SW 1271 (cell line): ENCODE measurements around the gene SERINC2.

Source experiments
- DNase-seq, 2 experiments: peaks; one replicate each; lab custom pipeline; 2025; lab: John Stamatoyannopoulos, UW

The SERINC2 gene

GRCh38 chr1:31412732-31413404 is at the start of gene SERINC2:
Gene SERINC2, plus strand, starts transcription at chr1:31413213. Its CDS starts 53 bp downstream, at chr1:31413266.
- DNase-seq = no peak

- DNase-seq = no peak
Observed at GRCh38 chr1:31364561-31365250, 48.3 kb upstream of the SERINC2 start.

DNA sequence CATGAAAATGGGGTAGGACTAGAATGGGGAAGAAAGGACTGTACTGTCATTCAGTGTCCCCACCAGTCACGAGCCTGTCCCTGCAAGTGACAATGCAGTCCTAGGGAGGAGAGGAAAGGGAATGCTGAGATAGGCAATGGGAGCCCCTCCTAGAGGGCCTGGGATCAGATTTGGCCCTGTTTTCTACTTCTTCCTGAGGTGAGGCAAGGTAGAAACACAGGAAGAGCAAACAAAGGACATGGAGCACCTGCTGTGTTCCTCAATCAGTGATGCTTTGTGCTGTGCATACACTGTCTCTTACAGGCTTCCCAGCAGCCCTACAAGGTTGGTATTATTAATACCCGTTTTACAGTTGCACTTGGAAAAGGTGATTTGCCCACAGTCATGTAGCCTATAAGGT is 46.2 kb upstream of the SERINC2 start:
- DNase-seq = no peak

DNA sequence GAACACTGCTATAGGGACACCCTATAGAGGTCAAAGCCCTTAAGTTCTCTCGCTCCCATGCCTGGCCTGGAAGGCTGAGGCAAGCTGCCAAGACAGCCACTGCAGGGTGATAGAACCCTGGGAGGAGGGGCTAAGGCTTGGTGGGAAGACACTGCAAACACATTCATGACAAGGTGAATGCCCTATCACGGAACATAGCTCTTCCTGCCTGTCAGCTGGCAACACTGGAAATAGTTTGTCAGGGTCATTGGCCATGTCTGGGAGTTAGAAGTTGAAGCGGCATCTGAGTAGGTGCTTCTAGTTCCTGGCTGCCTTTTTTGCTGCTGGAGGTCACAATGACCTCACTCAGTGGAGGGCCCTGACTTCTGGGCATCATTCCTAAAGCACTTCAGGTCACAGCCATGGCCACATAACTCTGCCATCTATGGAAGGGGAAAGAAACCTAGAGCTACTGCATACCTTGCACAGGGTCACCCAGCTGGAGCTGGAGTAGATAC is 44.4 kb upstream of the SERINC2 start:
- DNase-seq = no peak

DNA sequence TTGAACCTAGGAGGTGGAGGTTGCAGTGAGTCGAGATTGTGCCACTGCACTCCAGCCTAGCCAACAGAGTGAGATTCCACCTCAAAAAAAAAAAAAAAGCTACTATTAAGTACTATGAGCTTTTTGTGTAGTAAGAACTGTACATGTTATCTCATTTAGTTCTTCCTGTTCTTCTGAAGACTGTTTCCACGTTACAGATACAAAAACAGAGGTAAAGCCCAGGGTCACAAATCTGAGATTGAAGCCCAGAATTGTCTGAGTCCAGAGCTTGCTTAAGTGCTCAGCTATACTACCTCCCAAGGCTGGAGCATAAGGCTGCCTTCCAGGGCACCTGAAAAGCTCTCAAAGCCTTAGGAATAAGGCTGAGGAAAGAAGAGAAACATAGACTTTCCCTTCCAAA is 43.0 kb upstream of the SERINC2 start:
- no peak for DNase-seq

DNA sequence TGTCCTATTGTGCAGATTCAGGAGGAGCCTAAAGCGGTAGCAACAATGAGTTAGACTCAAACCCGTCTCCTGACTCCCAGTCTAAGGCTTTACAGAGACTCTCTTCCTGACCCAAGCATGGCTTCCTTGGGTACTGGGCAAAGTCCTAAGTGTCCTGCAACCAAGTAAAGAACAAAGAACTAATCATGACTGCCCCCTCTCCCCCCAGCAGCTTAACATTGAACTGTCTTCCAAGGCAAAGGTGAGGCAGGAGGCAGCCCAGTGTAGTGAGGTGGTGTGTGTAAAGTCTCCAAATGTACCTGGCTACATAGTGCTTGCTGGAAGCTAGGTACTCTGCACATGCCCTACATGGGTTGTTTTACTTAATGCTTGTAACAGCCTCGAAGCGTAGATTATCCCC is 42.4 kb upstream of the SERINC2 start:
- DNase-seq = no peak

DNA sequence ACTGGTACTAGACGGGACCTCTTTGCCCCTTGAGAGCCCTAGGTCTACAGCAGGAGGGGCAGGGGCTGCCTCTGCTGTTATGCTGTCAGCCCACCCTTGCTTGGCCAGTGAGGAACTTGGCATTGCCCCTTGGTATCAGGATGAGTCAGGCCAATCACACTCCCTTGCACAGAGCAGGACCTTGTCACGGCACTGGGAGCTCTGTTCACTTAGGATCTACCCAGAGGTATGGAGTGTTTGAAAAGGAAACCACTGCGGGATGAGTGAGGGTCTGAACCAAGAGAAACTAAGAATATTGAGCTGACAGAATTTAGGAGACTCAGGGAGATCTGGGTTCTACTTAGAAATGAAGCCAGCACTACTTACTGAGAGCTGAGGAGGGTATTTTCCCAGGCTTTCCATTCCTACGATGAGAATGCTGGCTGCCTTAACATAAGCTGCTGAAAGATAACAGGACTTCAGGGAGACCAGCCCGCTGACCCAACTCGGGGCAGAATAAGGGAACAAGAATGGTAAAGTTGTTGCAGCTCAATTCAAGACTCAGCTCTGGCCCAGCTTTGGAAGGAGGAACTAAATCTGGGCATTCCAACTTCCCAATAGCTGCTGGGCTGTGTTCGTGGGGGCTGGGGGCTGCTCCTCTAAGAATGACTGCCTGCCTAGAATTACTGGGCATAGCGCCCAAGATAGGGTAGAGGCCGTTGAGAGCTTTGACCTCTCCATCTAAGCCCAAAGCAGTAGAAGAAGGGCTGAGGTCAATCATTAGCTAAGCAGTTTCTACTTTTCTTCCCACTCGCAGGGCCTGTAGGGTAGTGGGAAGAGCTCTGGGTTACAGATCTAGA is 41.7 kb upstream of the SERINC2 start:
- DNase-seq = no peak

DNA sequence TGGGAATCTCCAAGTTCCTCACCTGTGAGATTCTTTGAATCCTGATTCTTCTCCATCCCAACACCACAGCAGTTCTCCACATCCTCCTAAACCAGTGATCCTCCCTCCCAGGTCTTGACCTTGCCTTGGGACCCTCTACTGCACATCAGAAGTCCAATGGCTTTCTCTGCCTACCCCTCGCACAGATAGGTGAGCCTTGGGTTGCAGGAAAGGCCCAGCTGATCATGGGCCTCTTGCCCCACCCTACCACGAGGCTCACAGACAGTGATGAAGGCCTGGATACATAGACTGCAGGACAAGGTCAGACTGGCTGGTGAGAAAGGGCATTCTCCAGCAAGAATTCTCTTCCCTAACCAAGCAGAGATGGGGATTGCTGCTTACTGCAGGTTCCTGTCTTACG is 41.0 kb upstream of the SERINC2 start:
- DNase-seq = no peak

DNA sequence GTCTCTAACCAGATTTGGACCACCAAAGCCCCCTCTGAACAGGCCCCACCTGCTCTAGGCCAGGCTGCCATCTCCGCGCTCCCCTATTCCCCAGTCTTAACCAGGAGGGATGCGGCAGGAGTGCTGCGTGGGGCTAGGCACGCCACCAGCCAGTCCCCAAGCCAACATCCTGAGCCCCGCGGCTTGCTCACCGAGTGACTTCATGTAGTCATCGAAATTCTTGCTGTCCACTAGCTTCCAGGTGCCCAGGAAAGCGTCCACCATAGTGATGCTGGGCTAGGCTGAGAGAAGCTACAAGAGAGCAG is 40.3 kb upstream of the SERINC2 start:
- DNase-seq = no peak

GRCh38 chr1:31373056-31373896 is 39.7 kb upstream of the SERINC2 start, which contains the start of gene FABP3:
Gene FABP3, minus strand, starts transcription at chr1:31373076. Its CDS starts 62 bp downstream, at chr1:31373014.
- no peak for DNase-seq

DNA sequence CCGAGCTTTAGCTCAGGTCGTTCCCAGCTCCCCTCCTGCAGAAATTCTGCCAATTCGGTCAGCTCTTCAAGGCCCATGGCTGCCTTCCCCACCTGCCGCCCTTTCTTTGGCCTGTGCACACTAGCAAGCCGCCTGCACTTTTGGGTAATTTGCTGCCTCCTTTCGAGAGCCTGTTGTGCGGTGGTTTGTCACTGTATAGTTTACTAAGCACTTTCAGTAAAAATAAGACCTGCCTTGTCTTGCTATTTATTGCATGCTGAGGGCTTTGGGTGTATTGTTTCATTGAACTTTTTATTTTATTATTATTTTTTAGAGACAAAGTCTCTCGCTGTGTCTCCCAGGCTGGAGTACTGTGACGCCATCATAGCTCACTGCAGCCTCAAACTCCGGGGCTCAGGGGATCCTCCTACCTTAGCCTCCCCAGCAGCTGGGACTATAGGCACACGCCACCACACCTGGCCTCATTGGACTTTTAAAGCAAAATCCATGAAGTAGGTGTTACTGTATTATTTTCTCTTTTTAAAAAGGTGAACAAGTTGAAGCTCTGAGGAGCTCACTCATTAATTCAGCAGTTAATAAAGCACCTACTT is 39.0 kb upstream of the SERINC2 start:
- no peak for DNase-seq

DNA sequence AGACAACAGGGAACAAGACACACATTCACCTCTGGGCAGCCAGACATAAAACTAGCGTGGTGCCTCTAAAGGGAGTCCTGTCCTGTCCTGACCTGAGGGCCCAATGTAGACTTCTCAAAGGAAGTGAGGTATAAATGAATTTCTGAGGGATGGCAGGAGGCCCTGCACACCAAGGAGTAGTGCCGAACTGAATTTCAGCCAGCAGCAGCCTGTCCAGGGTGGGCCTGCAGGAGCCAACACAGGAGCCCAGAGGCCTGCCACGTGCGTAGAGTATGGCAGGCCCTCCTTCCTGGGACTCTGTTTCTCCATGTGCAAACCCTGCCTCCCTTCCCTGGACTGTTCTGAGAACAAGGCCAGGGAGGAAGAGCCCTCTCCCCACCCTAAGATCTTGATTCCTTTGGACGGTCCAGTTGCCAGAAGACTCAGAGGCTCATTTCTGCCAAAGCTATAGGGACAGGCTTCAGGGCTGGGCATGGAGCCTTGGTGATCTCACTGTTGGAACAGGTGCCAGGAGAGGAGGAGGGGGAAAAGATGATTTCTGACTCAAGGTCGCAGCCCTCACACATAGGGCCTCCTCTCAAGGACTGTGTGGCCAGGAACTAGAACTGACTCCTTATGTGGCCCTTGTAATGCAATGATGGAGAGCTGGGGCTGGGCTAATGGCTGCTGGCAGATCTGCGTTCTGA is 38.4 kb upstream of the SERINC2 start:
- DNase-seq = no peak

GRCh38 chr1:31376375-31377134 is 36.5 kb upstream of the SERINC2 start:
- no peak for DNase-seq

DNA sequence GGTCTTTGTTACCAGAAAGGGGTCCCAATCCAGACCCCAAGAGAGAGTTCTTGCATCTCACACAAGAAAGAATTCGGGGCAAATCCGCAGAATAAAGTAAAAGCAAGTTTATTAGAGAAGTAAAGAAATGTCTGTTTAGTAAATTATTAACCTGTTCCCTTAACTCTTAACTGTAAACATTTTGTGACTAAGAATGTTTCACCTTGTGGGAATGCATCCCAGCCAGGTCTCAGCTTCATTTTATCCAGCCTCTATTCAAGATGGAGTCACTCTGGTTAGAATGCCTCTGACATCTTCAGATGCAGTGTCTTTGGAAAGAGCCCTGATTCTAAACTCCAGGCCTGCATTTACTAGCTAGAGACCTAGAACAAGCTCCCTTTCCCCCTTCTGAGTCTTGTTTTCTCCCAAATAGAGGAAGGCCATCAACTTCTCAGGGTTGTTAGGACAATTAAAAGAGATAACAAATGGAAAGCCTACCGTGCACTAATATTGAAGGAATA is 35.6 kb upstream of the SERINC2 start:
- DNase-seq = no peak

DNA sequence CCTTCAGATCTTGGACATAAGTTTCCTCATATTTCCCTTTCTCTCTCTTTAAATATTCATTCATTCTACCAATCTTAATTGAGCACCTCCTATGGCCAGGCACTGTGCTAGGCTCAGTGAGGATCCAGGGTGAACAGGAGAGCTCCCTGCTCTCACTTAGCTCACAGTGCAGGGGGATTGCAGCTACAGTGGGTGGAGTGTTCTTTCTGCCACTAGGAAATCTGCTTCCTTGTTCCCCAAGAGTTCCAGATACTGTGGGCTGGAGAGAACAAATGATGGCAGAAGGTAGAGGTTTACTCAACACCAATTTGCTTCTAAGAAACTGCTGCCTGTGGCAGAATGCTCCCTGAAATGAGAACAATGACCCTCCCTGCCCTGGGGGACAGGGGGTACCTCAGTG is 35.0 kb upstream of the SERINC2 start:
- DNase-seq = no peak

DNA sequence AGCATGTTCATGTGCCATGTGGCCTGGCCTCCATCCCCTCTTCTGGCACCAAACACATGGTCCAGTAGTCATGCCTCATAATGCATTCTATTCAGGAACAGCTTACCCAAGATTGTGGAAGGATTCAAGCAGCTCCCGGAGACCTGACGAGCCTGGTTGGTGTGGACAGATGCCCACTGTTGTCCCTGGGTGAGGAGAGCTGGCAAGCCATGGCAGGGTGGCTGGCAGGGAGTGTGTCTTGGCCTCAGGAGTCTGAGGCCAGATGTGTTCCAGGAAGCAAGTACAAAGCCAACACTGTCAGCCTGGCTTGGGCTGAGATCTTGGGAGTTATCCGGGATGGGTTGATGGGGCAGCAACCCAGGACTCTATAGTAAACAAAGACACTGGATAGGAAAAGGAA is 32.8 kb upstream of the SERINC2 start:
- no peak for DNase-seq

DNA sequence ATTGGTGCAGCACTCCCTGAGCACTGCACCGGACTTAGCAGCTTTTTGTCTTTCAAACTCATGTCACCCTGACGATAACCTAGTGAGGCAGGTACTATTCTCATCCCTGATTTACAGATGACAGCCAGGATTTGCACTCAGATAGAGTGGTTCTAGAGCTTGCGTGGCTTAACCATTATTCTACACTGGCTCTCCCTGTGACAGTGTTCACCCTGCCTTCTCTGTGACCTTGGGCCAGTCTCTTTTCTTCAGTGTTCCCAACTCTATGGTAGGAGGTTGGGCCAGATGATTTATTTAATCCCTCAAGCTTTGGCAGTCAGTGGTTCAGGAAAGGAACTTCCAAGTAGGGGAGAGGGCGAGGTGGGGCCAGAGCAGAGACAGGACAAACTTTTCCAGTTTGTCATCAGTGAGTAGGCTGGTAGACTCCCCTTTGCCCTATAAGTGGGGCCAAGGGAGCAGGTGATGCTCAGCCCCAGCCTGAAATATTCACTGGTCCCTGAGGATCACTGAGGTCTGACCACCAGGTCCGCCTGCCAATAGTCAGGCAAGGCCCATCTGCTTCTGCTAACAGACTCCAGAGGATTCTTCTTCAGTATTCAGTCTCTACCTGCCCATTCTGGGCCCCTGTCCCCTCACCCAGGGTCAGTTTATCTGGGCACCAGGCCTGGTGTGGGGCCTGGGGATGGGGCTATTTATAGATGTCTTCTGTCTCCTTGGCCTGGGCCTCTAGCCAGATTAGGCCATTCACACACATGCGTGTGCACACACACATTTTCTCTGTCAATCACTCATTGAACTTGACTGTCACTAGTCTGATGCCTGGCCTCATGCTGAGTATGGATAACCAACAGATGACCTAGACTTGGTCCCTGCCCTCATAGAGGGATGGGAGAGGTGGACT is 31.4 kb upstream of the SERINC2 start:
- no peak for DNase-seq

DNA sequence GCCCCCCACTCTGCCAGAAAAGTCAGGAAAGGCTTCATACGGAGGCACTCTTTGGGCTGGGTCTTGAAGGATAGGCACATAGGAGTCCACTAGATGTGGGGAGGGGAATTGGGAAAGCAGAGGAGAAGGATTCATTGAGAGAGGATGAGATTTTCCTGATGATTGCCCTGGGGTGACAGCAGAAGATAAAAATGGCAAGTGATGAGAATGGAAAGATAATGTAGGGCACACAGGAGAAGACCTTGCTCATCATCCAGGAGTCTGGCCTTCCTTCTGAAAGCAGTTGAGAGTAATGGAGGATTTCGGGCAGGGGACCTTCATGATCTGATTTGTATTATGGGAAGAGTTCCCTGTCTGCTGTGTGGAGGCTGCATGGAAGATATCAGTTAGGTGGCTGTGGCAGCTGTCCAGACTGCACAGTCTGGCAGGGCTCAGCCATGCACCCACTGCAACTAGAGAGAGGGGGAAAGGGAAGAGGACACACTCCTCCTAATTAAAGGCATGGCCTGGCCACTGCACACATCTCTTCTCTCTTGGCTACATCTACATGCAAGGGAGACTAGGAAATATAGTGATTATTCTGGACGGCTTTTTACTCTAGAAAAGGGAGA is 30.5 kb upstream of the SERINC2 start:
- DNase-seq = no peak
